HEK293 (cell line): ENCODE measurements around the gene SIGLEC10.

Experiments
- CTCF ChIA-PET: fragments of 350-600 bp; formaldehyde crosslinking; extraction: SDS; loops from one replicate; lab custom pipeline; 2021; ENCODE audit warnings: antibody characterized with exemption; lab: Yijun Ruan, JAX
- POLR2A ChIA-PET: fragments of 300-600 bp; formaldehyde crosslinking; extraction: SDS; loops from one replicate; lab custom pipeline; 2020; ENCODE audit warnings: antibody characterized with exemption, inconsistent platforms; lab: Yijun Ruan, JAX
- H3K27ac ChIP-seq: fragments of 200-500 bp; sonication (Bioruptor generic); 2 replicates; pipeline ENCODE4 v1.5.1; 2014; ENCODE audit warnings: low read depth, low read length, control low read depth, inconsistent platforms; ENCODE audit errors: extremely low read depth
- H3K36me3 ChIP-seq, 2 experiments: fragments of 200-500 bp in 1 of 2; sonication (Bioruptor generic) in 1 of 2; 1 replicate in 1 of 2; 2 replicates in 1 of 2; pipeline ENCODE4 v1.5.1; 2014 to 2017; ENCODE audit warnings: inconsistent platforms in 2 of 2, low read length in 2 of 2; ENCODE audit not compliant: control insufficient read depth in 2 of 2, insufficient read depth in 1 of 2
- H3K4me1 ChIP-seq: fragments of 200-500 bp; sonication (Bioruptor generic); 2 replicates; pipeline ENCODE4 v1.5.1; 2014; ENCODE audit warnings: mild to moderate bottlenecking, low read length, inconsistent platforms; ENCODE audit not compliant: control insufficient read depth, insufficient read depth
- H3K4me3 ChIP-seq: 2 replicates; pipeline ENCODE4 v1.5.1; 2011; ENCODE audit warnings: low read depth, mild to moderate bottlenecking, control low read depth, low read length, moderate library complexity
- H3K9me3 ChIP-seq: fragments of 200-500 bp; sonication (Bioruptor generic); 2 replicates; pipeline ENCODE4 v1.5.1; 2014; ENCODE audit warnings: low read depth, low read length, inconsistent platforms; ENCODE audit not compliant: control insufficient read depth, insufficient read depth
- ATF2 ChIP-seq: fragments of 450-650 bp; formaldehyde crosslinking; IDR thresholded peaks from 2 replicates; pipeline ENCODE4 v1.5.1; 2016; ENCODE audit warnings: missing biosample characterization, missing genetic modification characterization, low read depth
- GLI2 ChIP-seq: fragments of 450-650 bp; formaldehyde crosslinking; IDR thresholded peaks from 2 replicates; pipeline ENCODE4; 2017; ENCODE audit warnings: missing biosample characterization, missing genetic modification characterization, low read depth, borderline replicate concordance
- TSHZ1 ChIP-seq: fragments of 450-650 bp; formaldehyde crosslinking; IDR thresholded peaks from 2 replicates; pipeline ENCODE4 v1.5.1; 2016; ENCODE audit warnings: missing biosample characterization, missing genetic modification characterization, borderline replicate concordance
- ZNF112 ChIP-seq: fragments of 450-650 bp; formaldehyde crosslinking; IDR thresholded peaks from 2 replicates; pipeline ENCODE4 v1.5.0; 2017; ENCODE audit warnings: missing biosample characterization, missing genetic modification characterization
- ZNF132 ChIP-seq: fragments of 450-650 bp; formaldehyde crosslinking; IDR thresholded peaks from 2 replicates; pipeline ENCODE4 v1.5.1; 2017; ENCODE audit warnings: missing biosample characterization, missing genetic modification characterization, borderline replicate concordance
- ZNF157 ChIP-seq: fragments of 450-650 bp; formaldehyde crosslinking; IDR thresholded peaks from 2 replicates; pipeline ENCODE4 v1.5.1; 2016; ENCODE audit warnings: missing biosample characterization, missing genetic modification characterization
- ZNF23 ChIP-seq: fragments of 450-650 bp; formaldehyde crosslinking; IDR thresholded peaks from 2 replicates; pipeline ENCODE4 v1.5.1; 2016; ENCODE audit warnings: missing biosample characterization, missing genetic modification characterization, borderline replicate concordance
- ZNF423 ChIP-seq: fragments of 450-650 bp; formaldehyde crosslinking; IDR thresholded peaks from 2 replicates; pipeline ENCODE4 v1.5.1; 2016; ENCODE audit warnings: missing biosample characterization, missing genetic modification characterization
- ZNF426 ChIP-seq: fragments of 450-650 bp; formaldehyde crosslinking; IDR thresholded peaks from 2 replicates; pipeline ENCODE4 v1.5.1; 2017; ENCODE audit warnings: missing biosample characterization, missing genetic modification characterization, mild to moderate bottlenecking, inconsistent platforms, moderate library complexity
- ZNF548 ChIP-seq: fragments of 450-650 bp; formaldehyde crosslinking; IDR thresholded peaks from 2 replicates; pipeline ENCODE4 v1.5.1; 2016; ENCODE audit warnings: missing biosample characterization, missing genetic modification characterization
- ZNF561 ChIP-seq: fragments of 450-650 bp; IDR thresholded peaks from 2 replicates; pipeline ENCODE4 v1.5.1; 2018; ENCODE audit warnings: missing biosample characterization, missing genetic modification characterization, borderline replicate concordance
- ZNF624 ChIP-seq: fragments of 450-650 bp; formaldehyde crosslinking; IDR thresholded peaks from 2 replicates; pipeline ENCODE4 v1.5.1; 2017; ENCODE audit warnings: missing biosample characterization, missing genetic modification characterization
- ZNF645 ChIP-seq: fragments of 450-650 bp; formaldehyde crosslinking; IDR thresholded peaks from 2 replicates; pipeline ENCODE4; 2016; ENCODE audit warnings: missing biosample characterization, missing genetic modification characterization
- ZNF660 ChIP-seq: fragments of 450-650 bp; IDR thresholded peaks from 2 replicates; pipeline ENCODE4 v1.5.1; 2018; ENCODE audit warnings: missing biosample characterization, mild to moderate bottlenecking, missing genetic modification characterization
- ZNF785 ChIP-seq: fragments of 450-650 bp; formaldehyde crosslinking; IDR thresholded peaks from 2 replicates; pipeline ENCODE4 v1.5.1; 2016; ENCODE audit warnings: missing biosample characterization, missing genetic modification characterization
- ZSCAN18 ChIP-seq: fragments of 450-650 bp; formaldehyde crosslinking; IDR thresholded peaks from 2 replicates; pipeline ENCODE4 v1.5.1; 2016; ENCODE audit warnings: missing biosample characterization, missing genetic modification characterization

The SIGLEC10 gene

GRCh38 chr19:51439021-51439465 is 21.6 kb upstream of the SIGLEC10 start (continued):
- TF ChIP-seq ZNF426 (no peak), ZNF112 (no peak), TSHZ1 (tag by site-specific recombination) (no peak)

GRCh38 chr19:51434456-51434855 is 17.0 kb upstream of the SIGLEC10 start:
- no peaks in the 10 kb centered on the region for H3K9me3 ChIP-seq
- CTCF ChIA-PET = interaction anchor here (0.6 to 1.4 kb wide), 2 partner anchors 79 to 227 kb away, joined by 3 to 6 read pairs; no protein-coding TSS in a partner anchor
- H3K4me1 ChIP-seq = no peaks in the 10 kb centered on the region
- POLR2A ChIA-PET = no interaction called here
- H3K36me3 ChIP-seq = no peaks in the 10 kb centered on the region
- TF ChIP-seq ZNF785 (tag by site-specific recombination) = no peak
- TF ChIP-seq ZNF548 (tag by site-specific recombination) = no peak
- TF ChIP-seq GLI2 (tag by site-specific recombination) = no peak
- TF ChIP-seq ZNF157 (tag by site-specific recombination) = no peak
- TF ChIP-seq ZNF23 (tag by site-specific recombination) = no peak
- no peak for TF ChIP-seq ZNF132 (tag by site-specific recombination)
- no peak for TF ChIP-seq ZNF660 (tag by site-specific recombination)
- TF ChIP-seq ZSCAN18 = no peak
- no peak for TF ChIP-seq ZNF624 (tag by site-specific recombination)
- no peak for TF ChIP-seq ATF2
- TF ChIP-seq ZNF423 (tag by site-specific recombination) = no peak
- no peak for TF ChIP-seq ZNF561 (tag by site-specific recombination)
- no peak for TF ChIP-seq ZNF645
- no peak overlapping the region for H3K4me3 ChIP-seq
- H3K27ac ChIP-seq = no peak overlapping the region

- no peaks in the 10 kb centered on the region for H3K36me3 ChIP-seq
- TF ChIP-seq ZNF112 (no peak), ZNF426 (no peak)
- TF ChIP-seq, all 188 proteins: peak for 0
- no peaks in the 10 kb centered on the region for H3K9me3 ChIP-seq
- no peak overlapping the region for H3K27ac ChIP-seq
- H3K4me3 ChIP-seq = no peak overlapping the region
- ChIA-PET POLR2A (interaction anchor here (0.6 kb wide), 1 partner anchor 74 kb away, joined by 3 read pairs; no protein-coding TSS in a partner anchor), CTCF (interaction anchor here (1.1 kb wide), 1 partner anchor 95 kb away, joined by 3 read pairs; no protein-coding TSS in a partner anchor)
- H3K4me1 ChIP-seq = no peaks in the 10 kb centered on the region
These were observed 15.6 kb upstream of the SIGLEC10 start for GRCh38 chr19:51433043-51433442.
